ENCODE results near the gene JAK2. TPM values are rescaled to one million over a fixed set of nuclear protein-coding genes. Genes with fewer than 3 reads are reported as not detected.

Gene JAK2
- total RNA-seq, 3 donors from 2014 or later, result 17.0 to 24.4 (median 17.5) TPM

- Histone ChIP-seq H3K4me1 (ENCODE audit: low read depth) (peaks cover 20% of the 10 kb centered on the region), H3K36me3 (ENCODE audit: low read depth) (no peaks in the 10 kb centered on the region), H3K9me3 (no peaks in the 10 kb centered on the region), H3K4me3 (no peak overlapping the region)
- intact Hi-C loops (cut with DNase I, micrococcal nuclease), result loop anchor here (10.0 kb wide), 2 partner anchors 188 to 218 kb away; partner anchors contain the start of gene RCL1 (in 1 of the 2)
- no peak for ATAC-seq
- TF ChIP-seq, protein P1, sequence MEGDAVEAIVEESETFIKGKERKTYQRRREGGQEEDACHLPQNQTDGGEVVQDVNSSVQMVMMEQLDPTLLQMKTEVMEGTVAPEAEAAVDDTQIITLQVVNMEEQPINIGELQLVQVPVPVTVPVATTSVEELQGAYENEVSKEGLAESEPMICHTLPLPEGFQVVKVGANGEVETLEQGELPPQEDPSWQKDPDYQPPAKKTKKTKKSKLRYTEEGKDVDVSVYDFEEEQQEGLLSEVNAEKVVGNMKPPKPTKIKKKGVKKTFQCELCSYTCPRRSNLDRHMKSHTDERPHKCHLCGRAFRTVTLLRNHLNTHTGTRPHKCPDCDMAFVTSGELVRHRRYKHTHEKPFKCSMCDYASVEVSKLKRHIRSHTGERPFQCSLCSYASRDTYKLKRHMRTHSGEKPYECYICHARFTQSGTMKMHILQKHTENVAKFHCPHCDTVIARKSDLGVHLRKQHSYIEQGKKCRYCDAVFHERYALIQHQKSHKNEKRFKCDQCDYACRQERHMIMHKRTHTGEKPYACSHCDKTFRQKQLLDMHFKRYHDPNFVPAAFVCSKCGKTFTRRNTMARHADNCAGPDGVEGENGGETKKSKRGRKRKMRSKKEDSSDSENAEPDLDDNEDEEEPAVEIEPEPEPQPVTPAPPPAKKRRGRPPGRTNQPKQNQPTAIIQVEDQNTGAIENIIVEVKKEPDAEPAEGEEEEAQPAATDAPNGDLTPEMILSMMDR (IDR thresholded peaks at IDR 0.05), result no peak
- no peak for DNase-seq
These were observed 2.2 kb upstream of the JAK2 start for GRCh38 chr9:4982721-4983482.

GRCh38 chr9:4983601-4984165, 1.4 kb upstream of the JAK2 start:
- DNase-seq (no peak), ATAC-seq (no peak)
- H3K4me1 ChIP-seq (ENCODE audit: low read depth), result peaks cover 20% of the 10 kb centered on the region
- no peaks in the 10 kb centered on the region for H3K36me3 ChIP-seq (ENCODE audit: low read depth)
- TF ChIP-seq, protein P1 (IDR thresholded peaks at IDR 0.05), result no peak
- H3K4me3 ChIP-seq, result no peak overlapping the region
- intact Hi-C loops (cut with DNase I, micrococcal nuclease), result loop anchor here (10.0 kb wide), 2 partner anchors 189 to 219 kb away; partner anchors contain the start of gene RCL1 (in 1 of the 2)
- H3K9me3 ChIP-seq, result no peaks in the 10 kb centered on the region

DNA sequence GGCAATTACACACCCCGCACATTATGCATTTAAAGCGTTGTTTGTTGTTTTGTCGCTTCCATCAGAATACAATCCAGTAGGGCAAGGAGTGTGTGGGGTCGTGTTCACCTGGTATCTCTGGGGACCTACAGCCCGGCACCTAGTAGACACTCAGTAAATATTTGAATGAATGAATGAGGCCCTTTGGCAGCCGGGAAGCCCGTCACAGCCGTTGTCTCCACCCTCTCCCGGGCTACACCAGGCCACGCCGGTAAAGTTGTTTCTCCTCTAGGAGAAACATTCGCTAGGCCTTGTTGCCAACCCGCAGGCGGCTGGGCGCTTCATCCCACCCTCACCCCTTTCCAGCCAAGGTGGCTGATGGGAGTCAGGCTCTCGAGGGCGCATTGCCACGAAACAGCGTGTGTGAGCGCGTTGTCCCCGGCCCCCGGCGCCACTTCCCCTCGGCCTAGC, 876 bp upstream of the JAK2 start:
- Histone ChIP-seq H3K9me3 (no peaks in the 10 kb centered on the region), H3K4me1 (ENCODE audit: low read depth) (peaks cover 20% of the 10 kb centered on the region), H3K4me3 (peak overlapping the region; percentile 78), H3K36me3 (ENCODE audit: low read depth) (no peaks in the 10 kb centered on the region)
- DNase-seq, result no peak
- peak; percentile 19 for ATAC-seq
- TF ChIP-seq, protein P1 (IDR thresholded peaks at IDR 0.05), result no peak
- intact Hi-C loops (cut with DNase I, micrococcal nuclease), result loop anchor here (10.0 kb wide), 2 partner anchors 189 to 219 kb away; partner anchors contain the start of gene RCL1 (in 1 of the 2)

DNA sequence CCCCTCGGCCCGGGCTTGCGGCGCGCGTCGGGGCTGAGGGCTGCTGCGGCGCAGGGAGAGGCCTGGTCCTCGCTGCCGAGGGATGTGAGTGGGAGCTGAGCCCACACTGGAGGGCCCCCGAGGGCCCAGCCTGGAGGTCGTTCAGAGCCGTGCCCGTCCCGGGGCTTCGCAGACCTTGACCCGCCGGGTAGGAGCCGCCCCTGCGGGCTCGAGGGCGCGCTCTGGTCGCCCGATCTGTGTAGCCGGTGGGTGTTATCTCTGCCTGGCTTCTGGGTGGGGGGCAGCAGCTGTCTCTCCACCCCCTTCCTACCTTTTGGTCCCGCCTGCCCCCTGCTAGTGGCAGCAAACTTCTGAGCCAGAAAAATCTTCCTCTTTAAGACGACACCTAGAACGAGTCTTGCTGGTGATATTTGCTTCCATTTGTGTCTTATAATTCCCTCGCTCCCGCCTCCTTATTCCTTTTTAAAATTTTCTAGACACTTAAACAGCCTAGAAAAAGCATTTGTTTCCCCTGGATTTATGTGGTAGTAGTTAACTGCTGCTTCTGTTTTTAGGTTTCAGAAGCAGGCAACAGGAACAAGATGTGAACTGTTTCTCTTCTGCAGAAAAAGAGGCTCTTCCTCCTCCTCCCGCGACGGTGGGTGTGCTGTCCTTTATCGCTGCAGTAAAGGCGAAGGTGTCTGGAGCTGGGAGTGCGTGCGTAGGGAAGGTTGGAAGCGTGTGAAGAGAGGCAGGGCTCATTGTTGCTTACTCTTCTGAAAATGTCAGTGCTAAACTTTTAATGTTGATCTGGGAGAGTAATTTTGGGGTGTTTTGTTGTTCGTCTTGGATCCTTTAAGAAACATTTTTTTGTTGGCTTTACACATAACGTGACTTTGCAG, 554 bp downstream of the JAK2 start:
- DNase-seq (peak; percentile 72 to 78 (median 75)), ATAC-seq (peak; percentile 38)
- H3K4me1 ChIP-seq (ENCODE audit: low read depth), result peaks cover 20% of the 10 kb centered on the region
- H3K4me3 ChIP-seq, result peak overlapping the region; percentile 78
- no peaks in the 10 kb centered on the region for H3K36me3 ChIP-seq (ENCODE audit: low read depth)
- TF ChIP-seq, protein P1 (IDR thresholded peaks at IDR 0.05), result no peak
- no peaks in the 10 kb centered on the region for H3K9me3 ChIP-seq
- intact Hi-C loops (cut with DNase I, micrococcal nuclease), result loop anchor here (10.0 kb wide), 2 partner anchors 191 to 221 kb away; partner anchors contain the start of gene RCL1 (in 1 of the 2)

DNA sequence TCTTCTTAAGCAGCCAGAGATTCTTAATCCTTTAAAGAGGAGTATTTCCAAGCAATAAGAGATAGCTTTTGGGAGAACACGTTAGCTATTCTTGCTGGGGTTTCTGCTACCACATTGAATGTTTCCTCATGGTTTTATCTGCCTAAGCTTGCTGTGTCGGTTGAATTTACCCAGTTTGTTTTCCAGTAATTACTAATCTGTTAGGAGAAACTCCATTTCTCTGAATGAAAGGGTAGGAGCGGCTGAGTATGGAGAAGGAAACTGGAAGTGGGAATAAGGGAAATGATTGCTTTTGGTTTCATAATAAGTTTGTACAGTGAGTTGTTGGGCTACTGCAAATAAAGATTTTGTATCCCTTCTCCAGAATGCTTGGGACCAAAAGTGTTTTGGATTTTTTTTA, 1.2 kb downstream of the JAK2 start:
- no peak for ATAC-seq
- TF ChIP-seq, protein P1 (IDR thresholded peaks at IDR 0.05), result no peak
- intact Hi-C loops (cut with DNase I, micrococcal nuclease), result loop anchor here (10.0 kb wide), 2 partner anchors 191 to 221 kb away; partner anchors contain the start of gene RCL1 (in 1 of the 2)
- H3K4me1 ChIP-seq (ENCODE audit: low read depth), result peaks cover 20% of the 10 kb centered on the region
- no peak for DNase-seq
- H3K9me3 ChIP-seq, result no peaks in the 10 kb centered on the region
- H3K4me3 ChIP-seq, result no peak overlapping the region
- no peaks in the 10 kb centered on the region for H3K36me3 ChIP-seq (ENCODE audit: low read depth)
